ENCODE data around the gene PNPLA7.

- no peak for TF ChIP-seq POLR2AphosphoS5 (IDR thresholded peaks at IDR 0.05; ENCODE audit: low read depth, low read length)
- TF ChIP-seq NR3C1 (CRISPR knock-in tag; IDR thresholded peaks at IDR 0.05): no peak
- no peak for TF ChIP-seq FOXC1 (CRISPR knock-in tag; IDR thresholded peaks at IDR 0.05; ENCODE audit: borderline replicate concordance)
- no peak for TF ChIP-seq CHD4 (IDR thresholded peaks at IDR 0.05; ENCODE audit: borderline replicate concordance, low read length)
- no peak for TF ChIP-seq ZNF207 (IDR thresholded peaks at IDR 0.05; ENCODE audit: borderline replicate concordance)
- no peak for TF ChIP-seq PHF5A (CRISPR knock-in tag; IDR thresholded peaks at IDR 0.05; ENCODE audit: low read depth, unreplicated experiment)
These were observed 71.0 kb downstream of the PNPLA7 start for GRCh38 chr9:137478962-137479861.

All from HepG2 (cell line).